Kidney epithelial cell (primary cell): Measurements from ENCODE around the gene BIRC5. TPM values are rescaled to one million over a fixed set of nuclear protein-coding genes. Genes with fewer than 3 reads are reported as not detected.
"Not testable (repeated sequence)": the region's sequence is repeated elsewhere in the genome, so short reads cannot be mapped to it uniquely, and the experiment has no call there.

Experiments
- DNase-seq: peaks from one replicate; pipeline ENCODE4 v3.0.0-alpha.2; 2010; ENCODE audit warnings: low read depth
- H3K27me3 ChIP-seq: 2 replicates; pipeline ENCODE4 v1.6.0; 2011; ENCODE audit warnings: low read length; ENCODE audit not compliant: control insufficient read depth, insufficient read depth
- H3K36me3 ChIP-seq: 2 replicates; pipeline ENCODE4 v1.5.1; 2011; ENCODE audit warnings: low read length; ENCODE audit not compliant: control insufficient read depth, insufficient read depth
- H3K4me3 ChIP-seq: 2 replicates; pipeline ENCODE4 v1.5.1; 2011; ENCODE audit warnings: low read depth, mild to moderate bottlenecking, control low read depth, low read length
- CTCF ChIP-seq: IDR thresholded peaks from 2 replicates; pipeline ENCODE4 v1.5.1; 2011; ENCODE audit warnings: mild to moderate bottlenecking, moderate library complexity, low read length, control low read depth, inconsistent platforms; ENCODE audit not compliant: insufficient read depth, poor library complexity, severe bottlenecking
- total RNA-seq: library from RNA; depleted of rRNA; stranded (reverse); fragments of >200 nt; gene quantifications from 2 replicates; pipeline ENCODE4 v1.2.3, GENCODE V29; 2015

Gene BIRC5
- total RNA-seq, 1 donor from 2014 or later, result 7.2 TPM

- peaks cover 2% of the 10 kb centered on the region for H3K36me3 ChIP-seq
- H3K27me3 ChIP-seq, result no peaks in the 10 kb centered on the region
- H3K4me3 ChIP-seq, result no peak overlapping the region
- no peak for TF ChIP-seq CTCF
- no peak for DNase-seq
Observed at GRCh38 chr17:78170692-78171590, 43.1 kb upstream of the BIRC5 start.

- H3K27me3 ChIP-seq, H3K4me3 ChIP-seq, DNase-seq, H3K36me3 ChIP-seq: not testable (repeated sequence)
Observed at GRCh38 chr17:78171591-78172248, 42.3 kb upstream of the BIRC5 start.

GRCh38 chr17:78172249-78173051 is 41.6 kb upstream of the BIRC5 start:
- Histone ChIP-seq H3K36me3 (peaks cover 2% of the 10 kb centered on the region), H3K4me3 (no peak overlapping the region), H3K27me3 (no peaks in the 10 kb centered on the region)
- DNase-seq, result no peak
- TF ChIP-seq CTCF, result no peak

GRCh38 chr17:78173097-78173715 is 40.8 kb upstream of the BIRC5 start:
- DNase-seq, result no peak
- peaks cover 2% of the 10 kb centered on the region for H3K36me3 ChIP-seq
- no peak overlapping the region for H3K4me3 ChIP-seq
- no peaks in the 10 kb centered on the region for H3K27me3 ChIP-seq
- no peak for TF ChIP-seq CTCF

GRCh38 chr17:78174346-78174869 is 39.6 kb upstream of the BIRC5 start:
- H3K36me3 ChIP-seq, result peaks cover 2% of the 10 kb centered on the region
- H3K27me3 ChIP-seq, result no peaks in the 10 kb centered on the region
- peak; percentile 21 for TF ChIP-seq CTCF
- no peak for DNase-seq
- no peak overlapping the region for H3K4me3 ChIP-seq
